Stimulated activated naive CD4-positive, alpha-beta T cell treated with Interleukin-2 at 50 U/mL for 16 hours (primary cell): ENCODE results near the gene SRP68.

Experiments
- DNase-seq: peaks from one replicate; lab custom pipeline; 2025; lab: John Stamatoyannopoulos, UW

Gene SRP68

DNA sequence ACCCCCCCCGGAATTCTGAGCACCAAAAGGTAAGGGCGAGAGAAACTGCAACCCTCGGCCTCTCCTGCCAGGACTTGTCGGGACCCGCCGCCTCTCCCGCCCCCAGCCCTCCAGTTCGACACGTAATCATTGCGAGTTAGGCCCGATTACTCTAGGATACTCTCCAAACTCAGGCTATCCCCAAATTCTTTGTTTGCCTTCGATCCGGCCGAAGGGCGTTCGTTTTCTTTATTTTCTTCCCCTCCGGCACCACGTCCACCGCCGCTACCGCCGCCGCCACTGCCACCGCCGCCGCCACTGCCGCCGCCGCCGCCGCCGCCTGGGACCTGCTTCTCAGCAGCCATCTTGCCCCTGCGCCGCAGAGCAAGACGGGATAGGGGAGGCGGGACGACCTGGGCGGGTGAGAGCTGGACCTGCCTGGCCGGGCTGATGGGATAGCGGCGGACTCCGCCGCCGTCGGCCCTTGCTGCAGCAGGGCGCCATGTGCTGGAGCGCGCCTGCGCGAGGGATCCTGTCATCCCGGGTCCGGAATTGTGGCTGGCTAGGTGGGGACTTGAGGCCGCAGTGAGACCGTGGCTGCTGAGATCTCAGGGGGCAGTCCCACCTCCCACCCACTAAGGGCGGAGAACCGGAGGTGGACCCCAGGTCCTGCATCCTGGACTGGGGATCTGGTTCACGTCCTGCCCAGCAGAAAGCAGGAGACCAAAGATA lies at the start of gene SRP68:
Gene SRP68, minus strand, starts transcription at position 370 of the 711 bp plus-strand sequence. Its CDS starts 26 bp downstream, at position 344.
- peak; percentile 82 for DNase-seq

DNA sequence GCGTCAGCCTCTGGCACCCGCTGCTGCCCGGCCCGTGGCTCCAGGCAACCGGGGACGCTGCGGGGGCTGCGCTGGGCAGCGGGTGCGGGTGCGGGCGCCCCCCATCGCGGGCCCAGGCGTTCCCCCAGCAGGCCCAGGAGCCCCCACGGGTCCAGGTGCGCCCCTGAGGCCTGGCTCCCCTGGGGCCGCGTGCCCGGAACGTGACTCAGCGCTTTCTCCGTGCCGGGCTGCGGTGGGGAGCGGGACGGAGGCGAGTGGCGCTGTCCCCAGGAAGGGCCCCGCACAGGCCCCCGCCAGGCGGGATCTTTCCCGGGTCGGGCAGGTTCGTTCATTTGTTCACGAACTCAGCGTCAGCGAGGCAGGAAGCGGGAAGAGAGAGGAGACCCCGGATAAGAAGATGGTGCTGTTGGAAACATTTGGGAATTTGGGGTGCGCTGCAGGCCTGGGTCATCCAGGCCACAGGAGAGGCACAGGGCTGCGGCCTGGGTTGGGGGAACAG lies 49.7 kb upstream of the SRP68 start:
- DNase-seq: no peak

- no peak for DNase-seq
Measured at GRCh38 chr17:76120658-76121008, 48.3 kb upstream of the SRP68 start.

GRCh38 chr17:76119409-76120371 lies 47.4 kb upstream of the SRP68 start:
- DNase-seq: no peak

DNA sequence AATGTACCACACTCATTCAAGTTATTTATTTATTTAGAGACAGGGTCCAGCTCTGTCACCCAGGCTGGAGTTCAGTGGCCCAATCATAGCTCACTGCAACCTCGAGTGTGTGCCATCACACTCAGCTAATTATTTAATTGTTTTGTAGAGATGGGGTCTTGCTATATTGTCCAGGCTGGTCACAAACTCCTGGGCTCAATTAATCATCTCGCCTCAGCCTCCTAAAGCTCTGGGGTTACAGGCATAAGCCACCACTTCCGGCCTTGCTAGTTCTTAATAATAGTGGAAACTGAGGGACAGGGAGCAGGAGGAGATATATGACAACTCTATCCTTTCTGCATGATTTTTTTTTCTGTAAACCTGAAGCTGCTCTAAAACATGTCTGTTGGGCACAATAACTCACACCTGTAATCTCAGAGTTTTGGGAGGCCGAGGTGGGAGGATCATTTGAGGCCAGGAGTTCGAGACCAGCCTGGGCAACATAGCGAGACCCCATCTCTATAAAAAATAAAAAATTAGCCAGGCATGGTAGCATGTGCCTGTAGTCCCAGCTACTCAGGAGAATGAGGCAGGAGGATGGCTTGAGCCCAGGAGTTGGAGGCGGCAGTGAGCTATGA lies 42.9 kb upstream of the SRP68 start:
- DNase-seq: no peak

- DNase-seq: no peak
Measured at GRCh38 chr17:76111956-76112355, 39.6 kb upstream of the SRP68 start.

DNA sequence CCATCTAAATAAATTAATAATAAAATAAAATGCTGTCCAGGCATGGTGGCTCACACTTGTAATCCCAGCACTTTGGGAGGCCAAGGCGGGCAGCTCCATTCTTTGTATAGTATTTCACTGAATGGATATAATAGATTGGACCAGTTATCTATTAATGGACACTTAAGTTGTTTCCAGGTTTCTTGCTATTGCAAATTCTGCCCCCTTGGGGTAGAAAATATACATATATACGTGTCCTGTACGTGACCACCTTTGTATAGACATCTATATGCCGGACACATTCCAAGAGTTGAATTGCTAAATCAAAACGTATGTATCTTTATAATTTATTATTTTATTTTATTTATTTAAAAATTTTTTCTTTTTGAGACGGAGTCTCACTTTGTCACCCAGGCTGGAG lies 35.2 kb upstream of the SRP68 start:
- DNase-seq: no peak

- DNase-seq: no peak
Measured at GRCh38 chr17:76106703-76107102, 34.4 kb upstream of the SRP68 start.

- no peak for DNase-seq
Measured at GRCh38 chr17:76104896-76105231, 32.5 kb upstream of the SRP68 start.

GRCh38 chr17:76104140-76104895 lies 32.0 kb upstream of the SRP68 start:
- no peak for DNase-seq

DNA sequence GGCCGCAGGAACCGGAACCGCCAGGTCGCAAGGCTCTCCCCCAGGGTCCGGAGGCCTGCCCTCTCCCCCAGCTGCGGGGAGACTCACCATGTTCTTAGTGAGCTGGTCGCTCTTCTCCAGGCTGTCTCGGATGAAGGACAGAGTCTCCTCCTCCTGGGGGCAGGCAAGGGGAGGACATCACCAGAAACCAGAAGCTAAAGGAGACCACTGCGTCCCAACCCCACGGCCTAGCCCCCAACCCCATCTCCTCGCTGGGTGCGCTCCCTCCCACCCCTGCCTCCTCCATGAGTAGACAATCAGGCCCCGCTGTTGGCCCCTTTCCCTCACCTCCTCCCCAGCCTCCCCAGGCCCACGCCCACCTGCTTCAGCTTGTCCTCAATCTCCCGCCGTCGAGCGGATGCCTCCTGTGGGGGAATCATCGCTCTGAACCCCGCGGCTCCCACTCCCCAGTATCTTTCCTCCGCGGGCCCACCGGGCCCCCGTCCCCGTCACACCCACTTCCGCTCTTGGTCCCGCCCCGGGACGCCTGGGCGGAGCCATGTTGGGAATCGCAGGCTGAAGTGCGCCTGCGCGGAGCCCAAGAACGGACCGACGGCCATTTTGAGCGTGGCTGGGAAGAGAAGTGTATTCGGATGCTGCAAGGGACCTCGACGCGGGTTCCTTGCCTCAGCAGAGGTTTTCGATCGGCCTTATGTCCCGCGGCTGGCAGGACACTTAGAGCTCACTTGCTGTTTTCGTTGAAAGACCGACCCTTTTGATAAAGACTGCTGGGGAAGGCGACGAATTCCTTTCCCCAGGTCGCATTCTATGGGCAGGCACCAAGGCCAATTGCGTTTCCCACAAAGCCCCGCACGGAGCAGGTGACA lies 31.2 kb upstream of the SRP68 start, which contains the start of gene EXOC7:
Gene EXOC7, minus strand, starts transcription at position 514 of the 866 bp plus-strand sequence. Its CDS starts 95 bp downstream, at position 419.
- peak; percentile 85 for DNase-seq

DNA sequence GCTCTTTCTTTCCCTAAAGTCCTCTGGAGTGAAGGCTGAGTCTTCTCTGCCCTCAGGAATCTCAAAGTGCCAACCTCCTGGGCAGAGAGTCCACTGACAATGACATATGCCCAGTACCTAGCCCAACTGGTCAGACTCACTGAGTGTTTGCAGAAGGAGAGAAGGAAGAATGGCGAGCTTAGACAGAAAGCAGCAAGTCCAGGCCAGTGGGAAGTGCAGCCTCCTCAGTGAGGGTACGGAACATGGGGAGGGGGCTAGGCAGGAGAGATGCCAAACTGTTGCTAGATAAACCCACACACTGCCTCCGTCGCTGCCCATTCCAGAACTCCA lies 30.6 kb upstream of the SRP68 start:
- no peak for DNase-seq

- DNase-seq: no peak
Measured at GRCh38 chr17:76097716-76098295, 25.5 kb upstream of the SRP68 start.

DNA sequence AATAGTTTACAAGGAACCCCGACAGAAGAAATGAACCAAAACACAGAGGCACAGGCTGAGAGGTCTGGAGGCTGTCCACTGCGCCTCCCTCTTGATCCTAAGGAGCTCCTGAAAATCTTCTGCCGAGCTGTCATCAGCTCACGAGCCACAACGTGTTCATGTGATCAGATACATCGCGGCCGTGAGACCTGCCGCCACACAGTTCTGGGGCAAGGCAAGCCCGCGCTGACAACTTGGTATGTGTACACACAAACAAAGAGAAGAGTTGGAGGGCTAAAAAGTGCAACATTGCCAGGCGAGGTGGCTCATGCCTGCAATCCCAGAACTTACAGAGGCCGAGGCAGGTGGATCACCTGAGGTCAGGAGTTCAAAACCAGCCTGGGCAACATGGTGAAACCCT lies 23.6 kb upstream of the SRP68 start:
- no peak for DNase-seq

DNA sequence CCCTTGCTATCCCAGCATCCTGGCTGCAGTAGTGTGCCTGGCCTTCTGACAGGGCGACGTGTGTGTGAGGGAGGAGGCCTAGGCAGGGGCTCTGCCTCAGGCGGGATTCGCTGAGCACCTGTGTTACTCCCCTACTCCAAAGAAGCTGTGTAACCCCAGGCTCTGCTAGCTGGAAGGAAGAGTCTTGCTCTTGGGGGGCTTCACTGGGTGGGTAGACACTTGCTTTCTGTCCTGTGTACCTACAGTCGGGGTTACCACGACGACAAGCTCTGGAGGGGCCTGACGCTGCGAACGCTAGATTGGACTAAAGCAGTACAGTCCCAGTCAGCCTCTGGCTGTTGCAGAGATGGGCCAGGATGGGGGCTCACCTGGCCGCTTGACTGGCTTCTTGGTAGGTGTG lies 21.7 kb upstream of the SRP68 start:
- DNase-seq: no peak

DNA sequence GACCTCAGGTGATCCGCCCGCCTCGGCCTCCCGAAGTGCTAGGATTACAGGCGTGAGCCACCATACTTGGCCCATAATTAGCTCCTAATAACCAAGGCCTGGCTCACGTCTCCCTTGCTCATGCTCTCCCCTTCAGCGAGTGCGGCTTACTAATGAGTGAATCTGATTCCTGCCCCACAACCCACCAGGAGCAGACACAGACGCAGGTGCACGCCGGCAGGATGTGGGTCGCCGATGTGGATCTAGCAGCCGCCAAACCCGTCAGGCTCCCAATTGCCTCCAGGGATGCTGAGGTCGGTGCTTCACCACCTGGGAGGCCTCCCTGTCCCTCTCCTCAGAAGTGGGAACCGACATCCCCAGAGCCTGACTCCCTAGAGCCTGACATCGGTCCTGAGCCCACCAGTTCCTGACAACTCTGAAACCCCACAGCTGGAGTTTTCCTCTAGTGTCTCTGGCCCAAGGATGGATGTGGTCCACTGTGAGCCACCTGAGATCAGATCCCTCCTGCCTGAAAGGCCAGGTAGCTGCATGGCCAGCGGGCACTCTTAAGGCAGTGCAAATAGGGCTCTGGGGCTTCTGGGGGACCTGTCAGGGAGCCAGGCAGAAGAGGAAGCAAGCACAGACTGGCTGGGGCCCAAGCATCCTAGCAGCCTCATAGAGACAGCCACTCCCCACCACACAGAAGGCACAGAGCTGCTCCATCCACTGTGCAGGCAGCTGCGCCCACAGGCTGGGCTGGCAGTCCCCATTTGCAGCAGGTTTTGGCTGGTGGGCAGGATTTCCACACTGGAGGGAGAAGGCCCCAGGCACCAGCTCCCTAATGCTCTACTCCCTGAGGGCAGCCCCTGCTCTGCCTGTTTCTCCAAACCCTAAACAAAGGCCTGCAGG lies 20.5 kb upstream of the SRP68 start:
- no peak for DNase-seq

GRCh38 chr17:76091526-76092286 lies 19.4 kb upstream of the SRP68 start:
- no peak for DNase-seq

- no peak for DNase-seq
Measured at GRCh38 chr17:76090517-76091129, 18.3 kb upstream of the SRP68 start.
